ENCODE results near the gene THY1. TPM values are rescaled to one million over a fixed set of nuclear protein-coding genes. Genes with fewer than 3 reads are reported as not detected.

THY1 gene
- 281 and 436 TPM in 2 replicates for total RNA-seq

GRCh38 chr11:119422809-119423508, at the start of gene THY1:
THY1 (minus strand) TSS chr11:119423172; CDS start chr11:119420905, 2,267 bp downstream.

GRCh38 chr11:119381181-119381988, 41.6 kb downstream of the THY1 start, which contains the start of gene USP2:
USP2 (minus strand) TSS chr11:119381690; CDS start chr11:119373480, 8,210 bp downstream.

Other genes with a start within 250 kb of the THY1 start
- not detected in 2 replicates for gene NHERF4, start 237.7 kb downstream of the THY1 start, total RNA-seq
- gene CBL, start 216.8 kb downstream of the THY1 start, total RNA-seq = 7.8 and 9.4 TPM in 2 replicates
- gene MCAM, start 106.0 kb downstream of the THY1 start, total RNA-seq = 77.6 and 86.5 TPM in 2 replicates
- gene RNF26, start 88.6 kb downstream of the THY1 start, total RNA-seq = 12.1 and 14.5 TPM in 2 replicates
- 10.7 and 12.9 TPM in 2 replicates for gene C1QTNF5, start 82.3 kb downstream of the THY1 start, total RNA-seq
- not detected in 2 replicates for gene MFRP, start 76.5 kb downstream of the THY1 start, total RNA-seq
- under 0.01 and 0.89 TPM in 2 replicates for gene USP2, start 41.5 kb downstream of the THY1 start, total RNA-seq

All from myometrial cell (primary cell).